SK-MEL-5 (cell line): ENCODE results near the gene RGS6. TPM values are rescaled to one million over a fixed set of nuclear protein-coding genes. Genes with fewer than 3 reads are reported as not detected.

ENCODE experiments used
- DNase-seq: peaks from one replicate; pipeline ENCODE4 v3.0.0-alpha.2; 2016; ENCODE audit warnings: low read depth, low spot score
- in situ Hi-C: cut with HindIII; loops from 2 replicates; pipeline ENCODE4 v1.10.0; 2016; ENCODE audit warnings: low sequenced_read_pairs, high pct_unique_total_duplicates, low pct_unique_long_range_greater_than_20kb
- total RNA-seq: library from RNA; depleted of rRNA; stranded (reverse); fragments of >200 nt; shearing (Covaris generic); gene quantifications from 2 replicates; pipeline ENCODE4 v1.2.3, GENCODE V29; 2014

The RGS6 gene
- total RNA-seq, 1 experiment from 2014 or later: not detected

DNA sequence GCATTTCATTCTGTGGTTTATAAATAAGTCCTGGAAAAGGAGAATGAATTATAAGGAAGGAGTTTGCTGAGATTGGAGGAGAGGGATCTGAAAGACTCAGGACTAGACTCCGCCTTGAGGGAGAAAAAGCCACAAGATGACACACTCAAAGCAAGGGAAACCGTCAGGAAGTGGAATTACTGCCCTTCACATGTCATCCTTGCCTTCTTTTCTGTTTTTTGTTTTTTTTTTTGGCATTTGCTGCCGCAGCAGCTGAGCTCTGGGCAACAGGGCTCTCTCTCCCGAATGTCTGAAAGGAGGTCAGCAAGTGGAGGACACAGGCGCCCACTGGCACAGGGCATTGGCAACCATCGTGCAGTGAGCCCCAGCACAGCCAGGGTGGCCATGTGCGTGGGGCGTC lies 616.8 kb downstream of the RGS6 start:
- in situ Hi-C loops: no loop called here
- no peak for DNase-seq

DNA sequence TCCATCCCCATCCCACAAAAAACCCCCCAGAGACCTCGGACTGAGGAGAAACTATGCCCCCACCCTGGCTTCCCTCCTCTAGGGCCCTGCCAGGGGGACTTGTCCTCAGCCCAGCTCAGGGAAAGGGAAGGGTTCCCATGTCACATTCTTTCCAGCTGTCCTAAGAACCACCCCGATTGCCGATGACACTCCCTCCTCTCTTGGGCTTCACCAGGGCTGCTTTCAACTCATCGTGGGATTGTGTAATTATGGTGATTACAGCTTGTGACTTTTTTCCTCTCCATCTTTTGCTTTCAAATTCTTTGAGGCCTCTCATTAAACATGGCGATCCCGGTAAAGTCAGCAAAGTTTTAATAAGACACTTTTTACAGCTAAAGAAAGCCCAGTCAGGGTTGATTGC lies 617.6 kb downstream of the RGS6 start:
- no peak for DNase-seq
- in situ Hi-C loops: no loop called here

- in situ Hi-C loops: no loop called here
- DNase-seq: no peak
Measured at GRCh38 chr14:72550513-72550912, 618.3 kb downstream of the RGS6 start.

- in situ Hi-C loops: no loop called here
- DNase-seq: no peak
Measured at GRCh38 chr14:72552236-72552635, 620.0 kb downstream of the RGS6 start.

DNA sequence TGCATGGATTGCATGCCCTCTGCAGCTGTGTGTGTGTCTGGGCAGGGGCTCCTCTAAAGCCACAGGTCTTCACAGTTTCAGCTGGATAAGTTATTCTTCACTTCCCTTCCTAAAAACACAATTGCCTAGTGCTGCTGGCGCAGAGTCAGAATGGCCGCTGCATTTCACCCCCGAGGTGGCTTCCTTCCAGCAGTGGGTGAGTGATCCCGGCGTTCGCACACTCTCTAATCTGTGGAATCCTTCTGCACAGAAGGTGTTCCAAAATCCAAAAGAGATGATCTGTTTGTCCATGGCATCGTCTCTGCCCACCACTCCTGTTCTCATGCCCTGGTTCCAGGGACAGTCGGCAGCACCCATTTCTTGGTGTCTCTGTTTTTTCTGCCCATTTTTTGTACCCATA lies 620.9 kb downstream of the RGS6 start:
- in situ Hi-C loops: no loop called here
- no peak for DNase-seq

DNA sequence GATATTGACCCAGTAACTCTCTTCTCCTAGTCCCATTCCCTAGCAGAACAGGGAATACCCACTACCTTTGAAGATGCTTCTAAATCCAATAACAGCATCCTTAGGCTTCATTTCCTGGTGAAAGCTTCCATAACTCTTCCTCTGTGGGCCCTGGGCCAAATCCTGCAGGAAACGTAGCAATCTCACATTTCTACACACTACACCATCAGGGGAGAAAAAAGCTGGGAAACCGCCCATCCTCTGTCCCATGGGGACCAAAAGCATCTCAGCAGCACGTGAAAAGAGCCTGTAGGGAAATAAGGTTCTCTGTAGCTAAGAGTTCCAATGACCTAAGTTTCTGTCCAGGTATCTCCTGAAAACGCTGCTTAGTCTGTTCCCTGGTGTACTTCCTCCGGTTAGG lies 621.4 kb downstream of the RGS6 start:
- in situ Hi-C loops: no loop called here

GRCh38 chr14:72554401-72554800 lies 622.2 kb downstream of the RGS6 start:
- in situ Hi-C loops: no loop called here
- DNase-seq: no peak

More for the DNA sequence above, 621.4 kb downstream of the RGS6 start:
- DNase-seq: no peak

DNA sequence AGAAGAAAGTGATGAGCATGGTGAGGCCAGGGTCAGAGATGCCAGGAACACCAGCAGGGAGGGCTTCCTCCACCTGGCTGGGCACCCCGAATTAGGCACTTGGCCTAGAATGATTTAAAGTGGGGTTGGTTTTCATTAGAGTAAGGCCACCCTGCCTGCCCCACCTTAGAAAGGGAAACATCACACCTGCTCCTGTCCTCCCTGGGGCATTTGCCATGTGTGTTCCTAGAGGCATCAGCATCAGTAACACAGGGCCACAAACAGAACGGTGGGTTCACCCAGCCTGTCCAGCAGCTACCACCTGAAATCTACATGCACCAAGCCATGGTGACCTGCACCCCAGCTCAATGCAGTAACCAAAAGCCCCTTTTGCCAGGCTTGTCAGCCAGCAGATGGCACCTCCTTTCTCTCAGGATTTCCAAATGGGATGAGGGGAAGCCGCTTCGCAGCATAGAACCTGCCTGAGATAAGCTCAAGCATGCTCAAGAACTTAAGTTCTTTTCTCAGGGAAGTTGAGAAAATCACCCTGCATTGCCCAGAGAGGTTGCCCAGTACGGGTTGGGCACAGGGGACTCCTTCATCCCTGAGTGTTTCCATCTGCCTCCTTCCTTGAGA lies 622.9 kb downstream of the RGS6 start:
- no peak for DNase-seq
- in situ Hi-C loops: no loop called here

- in situ Hi-C loops: no loop called here
Measured at GRCh38 chr14:72555609-72556000, 623.4 kb downstream of the RGS6 start.

DNA sequence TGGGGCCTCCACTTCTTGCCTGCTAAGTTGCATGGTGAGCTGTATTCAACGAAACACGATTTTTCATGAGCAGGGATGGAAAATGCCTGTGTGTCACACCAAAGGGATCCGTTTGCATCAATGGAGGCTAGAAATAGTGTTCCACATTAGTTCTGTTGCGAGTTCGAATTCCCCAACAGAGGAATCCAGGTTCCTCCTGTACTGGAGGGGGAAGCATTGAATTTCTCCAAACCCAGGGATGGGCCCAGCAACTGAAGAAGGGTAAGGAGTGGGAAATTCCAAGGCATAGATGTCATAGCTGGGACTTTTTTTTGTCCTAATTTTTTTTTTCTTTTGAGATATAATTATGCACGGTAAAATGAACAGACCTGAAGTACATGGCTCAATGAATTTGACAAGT lies 625.4 kb downstream of the RGS6 start:
- DNase-seq: no peak
- in situ Hi-C loops: no loop called here

More at GRCh38 chr14:72555609-72556000, 623.4 kb downstream of the RGS6 start:
- DNase-seq: no peak

GRCh38 chr14:72558721-72559120 lies 626.5 kb downstream of the RGS6 start:
- DNase-seq: no peak
- in situ Hi-C loops: no loop called here

DNA sequence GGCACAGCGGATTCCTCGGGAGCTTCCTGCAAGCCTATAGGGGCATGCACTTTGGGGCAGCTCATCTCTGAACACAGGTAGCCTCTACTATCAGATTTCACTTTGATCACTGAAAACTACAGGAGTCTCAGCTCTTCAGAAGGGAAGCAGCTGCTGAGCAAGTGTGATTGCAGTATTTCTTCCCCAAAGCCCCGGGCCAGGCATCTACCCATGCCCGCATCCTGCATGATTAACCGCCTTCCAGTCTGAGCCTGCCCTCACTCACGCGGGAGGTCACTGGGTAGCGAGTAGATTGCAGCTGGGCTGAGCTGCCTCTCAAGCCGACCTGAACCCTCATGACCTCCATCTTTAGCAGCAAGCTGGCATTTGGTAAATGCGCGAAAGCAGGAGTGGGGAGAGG lies 627.0 kb downstream of the RGS6 start:
- no peak for DNase-seq
- in situ Hi-C loops: no loop called here

DNA sequence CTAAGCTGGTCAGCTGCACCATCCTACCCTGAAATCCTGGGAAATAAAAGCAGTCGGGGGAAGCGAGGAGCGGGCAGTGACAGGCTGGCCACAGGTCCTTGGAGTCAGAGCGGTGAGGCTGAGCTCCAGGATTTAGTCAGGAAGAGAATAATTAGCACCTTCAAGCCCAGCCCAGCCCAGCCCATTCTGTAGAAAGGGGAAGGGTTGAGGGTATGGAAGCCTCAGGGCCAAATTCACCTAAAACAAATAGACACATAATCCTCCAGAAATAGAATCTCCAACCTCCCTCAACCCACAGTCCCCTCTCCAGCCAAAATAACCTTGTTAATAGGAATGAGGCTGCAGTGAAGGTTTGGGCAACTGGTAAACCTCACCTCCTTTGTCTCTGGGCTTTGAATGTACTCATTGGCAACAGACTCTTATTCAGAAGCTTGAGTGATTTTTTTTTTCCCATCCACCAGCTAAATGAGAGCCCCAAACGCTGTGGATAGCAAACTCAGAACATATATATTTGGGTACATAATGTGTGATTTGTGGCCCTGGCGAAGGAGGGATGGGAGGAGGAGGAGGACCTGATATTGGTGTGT lies 627.5 kb downstream of the RGS6 start:
- in situ Hi-C loops: no loop called here
- DNase-seq: no peak

GRCh38 chr14:72560331-72560730 lies 628.1 kb downstream of the RGS6 start:
- no peak for DNase-seq
- in situ Hi-C loops: no loop called here

DNA sequence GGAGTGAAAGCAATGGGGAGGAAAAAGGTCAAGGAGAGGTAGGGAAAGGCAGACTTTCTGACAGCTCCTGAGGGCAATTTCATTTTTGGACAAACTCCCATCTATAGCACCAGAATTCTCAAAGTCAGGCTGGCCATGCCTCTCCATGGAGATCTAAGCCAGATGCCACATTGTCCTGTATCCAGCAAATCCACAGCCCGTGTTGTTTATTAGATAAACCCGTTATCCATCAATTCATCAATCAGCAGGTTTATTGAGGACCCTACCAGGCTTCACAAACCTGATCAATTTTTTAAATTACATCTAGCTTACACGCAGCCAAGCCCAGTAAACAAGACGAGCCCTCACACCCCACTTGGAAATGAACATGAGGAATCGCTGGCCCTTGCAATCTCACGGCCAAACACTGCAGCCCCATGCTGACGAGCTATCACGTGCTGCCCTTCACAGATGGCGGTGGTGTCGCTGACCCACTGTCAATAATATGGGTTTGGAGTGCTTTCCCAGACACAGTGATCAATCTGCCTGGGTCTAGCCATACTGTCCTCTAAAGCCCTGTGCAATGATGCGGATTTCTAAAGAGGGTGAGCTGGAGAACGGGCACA lies 628.8 kb downstream of the RGS6 start:
- in situ Hi-C loops: no loop called here
- DNase-seq: no peak

DNA sequence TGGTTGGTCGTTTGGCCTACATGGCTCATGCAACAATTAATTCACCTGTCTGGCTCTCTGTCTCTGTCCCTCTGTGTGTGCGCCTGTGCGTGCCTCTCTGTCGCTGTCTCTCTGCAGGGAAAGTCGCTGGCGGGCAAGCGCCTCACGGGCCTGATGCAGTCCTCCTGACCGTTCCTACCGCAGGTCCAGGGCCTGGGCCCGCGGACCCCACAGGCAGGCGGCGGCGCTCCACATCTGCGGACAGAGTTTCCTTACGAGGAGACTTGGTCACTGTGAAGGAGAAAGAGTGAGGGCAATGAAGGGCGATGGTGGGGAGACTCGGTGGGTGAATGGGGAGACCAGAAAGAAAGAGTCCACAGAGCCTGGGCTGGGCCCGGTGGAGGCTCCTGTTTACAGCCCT lies 630.1 kb downstream of the RGS6 start:
- DNase-seq: no peak
- in situ Hi-C loops: no loop called here

DNA sequence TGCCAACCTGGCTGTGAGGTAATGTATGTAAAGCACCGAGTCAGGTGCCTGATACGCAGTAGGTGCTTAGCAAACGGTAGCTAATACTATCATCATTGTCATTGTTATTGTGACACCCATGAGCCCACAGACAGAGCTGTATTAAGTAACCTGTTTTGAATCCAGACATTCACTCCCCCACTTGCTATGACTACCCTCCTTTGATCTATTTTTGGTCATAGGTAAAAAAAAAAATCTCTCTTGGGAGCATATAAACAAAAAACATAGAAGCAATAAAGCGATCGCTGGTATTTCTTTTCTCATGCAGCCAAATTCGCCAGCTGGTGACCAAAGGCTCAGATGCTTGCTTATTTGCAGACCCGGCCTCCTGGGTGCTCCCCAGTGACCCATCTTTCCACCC lies 631.4 kb downstream of the RGS6 start:
- no peak for DNase-seq
- in situ Hi-C loops: no loop called here

DNA sequence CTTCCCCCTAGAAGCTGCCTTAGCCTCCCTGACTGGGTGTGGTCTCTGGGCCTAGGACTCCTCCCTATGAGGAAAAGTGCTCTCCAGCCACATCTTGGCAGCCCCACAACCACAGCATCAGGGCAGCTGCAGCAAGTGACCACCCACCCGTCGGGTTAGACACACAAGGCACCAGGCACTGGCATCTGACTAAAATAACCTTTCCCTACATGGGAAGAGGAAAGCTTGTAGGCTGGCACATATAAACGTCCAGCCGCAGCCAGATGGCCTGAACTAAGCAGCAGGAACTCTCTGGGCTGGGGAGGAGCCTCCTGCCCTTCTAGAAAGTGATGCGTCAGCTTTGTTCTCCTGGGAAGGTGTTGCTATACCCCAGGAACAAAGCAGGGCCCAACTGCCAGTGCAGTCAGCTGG lies 632.9 kb downstream of the RGS6 start:
- no peak for DNase-seq
- in situ Hi-C loops: no loop called here

GRCh38 chr14:72565917-72566316 lies 633.7 kb downstream of the RGS6 start:
- in situ Hi-C loops: no loop called here

More at GRCh38 chr14:72565917-72566316, 633.7 kb downstream of the RGS6 start:
- no peak for DNase-seq
